Keratinocyte (primary cell): ENCODE data around the gene NDOR1.

Source experiments
- EZH2 ChIP-seq: IDR thresholded peaks from one replicate; pipeline ENCODE4 v1.6.1; 2012; ENCODE audit warnings: inconsistent platforms, mild to moderate bottlenecking, low read length, moderate library complexity
- TF ChIP-seq, protein P1 (sequence below), 3 experiments: IDR thresholded peaks in 1 of 3; conservative IDR thresholded peaks in 1 of 3; optimal IDR thresholded peaks in 1 of 3; 2 replicates in 2 of 3; 3 replicates in 1 of 3; pipeline versions ENCODE3 to v1.5.1; 2011; ENCODE audit warnings: low read length in 3 of 3, mild to moderate bottlenecking in 3 of 3, moderate library complexity in 2 of 3, control low read depth in 1 of 3, inconsistent platforms in 1 of 3; ENCODE audit not compliant: insufficient read depth in 2 of 3; ENCODE audit errors: extremely low read depth in 1 of 3

DNA sequence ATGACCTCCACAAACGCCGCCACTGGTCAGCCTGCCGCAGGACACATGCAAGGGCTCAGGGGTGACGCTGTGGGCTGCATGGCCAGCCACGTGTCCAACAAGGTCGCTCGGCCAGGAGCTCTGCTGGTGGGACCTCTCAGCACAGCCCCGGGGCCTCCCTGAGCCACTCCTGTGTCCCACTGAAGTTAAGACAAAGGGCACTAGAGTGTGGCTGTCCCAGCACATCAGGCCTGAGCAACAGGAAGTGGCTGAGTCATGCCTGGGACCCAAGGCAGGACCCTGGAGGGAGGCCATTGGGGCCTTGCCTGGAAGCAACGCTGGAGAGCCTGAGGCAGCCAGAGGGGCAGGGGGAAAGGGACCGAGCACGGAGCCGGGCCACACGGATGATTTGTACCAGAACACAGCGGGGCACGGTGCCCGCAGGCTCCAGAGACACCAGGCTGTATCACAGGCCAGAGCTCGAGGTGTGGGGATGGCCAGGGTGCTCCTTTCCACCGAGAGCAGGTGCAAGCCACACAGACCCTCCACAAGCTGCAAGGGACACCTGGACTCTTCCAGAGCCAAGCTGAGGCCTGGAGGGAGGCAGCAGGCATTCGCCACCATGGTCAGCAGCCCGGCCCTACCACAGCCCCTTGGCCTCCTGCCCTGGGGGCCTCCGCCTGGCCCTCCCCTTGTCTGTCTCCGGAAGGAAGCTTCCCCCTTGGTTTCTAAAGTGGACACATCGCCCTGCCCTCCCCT is 27.1 kb upstream of the NDOR1 start:
- TF ChIP-seq, protein P1, sequence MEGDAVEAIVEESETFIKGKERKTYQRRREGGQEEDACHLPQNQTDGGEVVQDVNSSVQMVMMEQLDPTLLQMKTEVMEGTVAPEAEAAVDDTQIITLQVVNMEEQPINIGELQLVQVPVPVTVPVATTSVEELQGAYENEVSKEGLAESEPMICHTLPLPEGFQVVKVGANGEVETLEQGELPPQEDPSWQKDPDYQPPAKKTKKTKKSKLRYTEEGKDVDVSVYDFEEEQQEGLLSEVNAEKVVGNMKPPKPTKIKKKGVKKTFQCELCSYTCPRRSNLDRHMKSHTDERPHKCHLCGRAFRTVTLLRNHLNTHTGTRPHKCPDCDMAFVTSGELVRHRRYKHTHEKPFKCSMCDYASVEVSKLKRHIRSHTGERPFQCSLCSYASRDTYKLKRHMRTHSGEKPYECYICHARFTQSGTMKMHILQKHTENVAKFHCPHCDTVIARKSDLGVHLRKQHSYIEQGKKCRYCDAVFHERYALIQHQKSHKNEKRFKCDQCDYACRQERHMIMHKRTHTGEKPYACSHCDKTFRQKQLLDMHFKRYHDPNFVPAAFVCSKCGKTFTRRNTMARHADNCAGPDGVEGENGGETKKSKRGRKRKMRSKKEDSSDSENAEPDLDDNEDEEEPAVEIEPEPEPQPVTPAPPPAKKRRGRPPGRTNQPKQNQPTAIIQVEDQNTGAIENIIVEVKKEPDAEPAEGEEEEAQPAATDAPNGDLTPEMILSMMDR (optimal IDR thresholded peaks at IDR 0.05 in 1 of 3, IDR thresholded peaks at IDR 0.05 in 1 of 3, conservative IDR thresholded peaks at IDR 0.05 in 1 of 3; ENCODE audit: extremely low read depth in 1 of 3, insufficient read depth in 2 of 3, low read length in 3 of 3) = no peak
- no peak for TF ChIP-seq EZH2
